ENCODE measurements around the gene CAMSAP1. TPM values are rescaled to one million over a fixed set of nuclear protein-coding genes. Genes with fewer than 3 reads are reported as not detected.

CAMSAP1 gene
- total RNA-seq, 1 donor from 2014 or later: 34.8 TPM

GRCh38 chr9:135924628-135925338, 17.4 kb upstream of the CAMSAP1 start:
- Mint-ChIP-seq H3K4me3 (ENCODE audit: unreplicated experiment) (no peak overlapping the region), H3K27ac (ENCODE audit: unreplicated experiment) (no peak overlapping the region)

DNA sequence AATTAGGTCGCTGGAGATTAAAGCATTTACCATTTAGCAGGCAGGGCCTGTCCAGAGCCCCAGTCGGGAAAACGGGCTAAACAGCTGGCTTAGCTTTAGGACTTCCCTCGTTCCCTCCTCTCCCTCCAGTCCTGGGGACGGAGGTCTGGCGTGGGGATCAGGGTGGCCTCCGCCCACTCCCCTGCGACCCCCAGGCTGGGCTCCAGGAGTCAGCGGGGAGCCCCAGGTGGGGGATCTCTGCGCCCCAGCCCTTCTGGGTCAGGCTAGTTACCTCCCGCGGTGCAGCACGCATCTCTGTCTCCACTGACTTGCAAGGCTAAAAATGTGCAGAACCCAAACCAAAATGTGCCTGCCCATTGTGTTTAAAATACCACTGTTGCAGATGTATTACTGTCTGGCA, 16.2 kb upstream of the CAMSAP1 start:
- Mint-ChIP-seq H3K4me3 (ENCODE audit: unreplicated experiment) (no peak overlapping the region), H3K27me3 (ENCODE audit: low read depth, unreplicated experiment) (no peaks in the 10 kb centered on the region), H3K36me3 (ENCODE audit: low read depth, unreplicated experiment) (peaks cover 3% of the 10 kb centered on the region), H3K27ac (ENCODE audit: unreplicated experiment) (no peak overlapping the region), H3K9me3 (ENCODE audit: unreplicated experiment) (peaks cover 5% of the 10 kb centered on the region), H3K4me1 (ENCODE audit: low read depth, unreplicated experiment) (no peaks in the 10 kb centered on the region)
- peaks cover 11% of the 10 kb centered on the region for H4K20me1 ChIP-seq (ENCODE audit: insufficient read depth, low read length)
- H3K9me3 ChIP-seq (ENCODE audit: insufficient read depth, low read depth, low read length): no peaks in the 10 kb centered on the region
- DNase-seq (ENCODE audit: low read depth) (no peak), FAIRE-seq (no peak)
- TF ChIP-seq EZH2 (IDR thresholded peaks at IDR 0.05; ENCODE audit: insufficient read depth, low read length) (no peak), CTCF (IDR thresholded peaks at IDR 0.05; ENCODE audit: insufficient read depth, low read depth, low read length) (no peak)
- no peak overlapping the region for H3K27ac ChIP-seq (ENCODE audit: low read depth, low read length)
- H3K4me2 ChIP-seq (ENCODE audit: low read length): no peak overlapping the region
- H3K9ac ChIP-seq (ENCODE audit: low read length): no peak overlapping the region
- H2AFZ ChIP-seq (ENCODE audit: low read depth, low read length): no peak overlapping the region
- H3K27me3 ChIP-seq (ENCODE audit: insufficient read depth, low read length): no peaks in the 10 kb centered on the region
- peaks cover 16% of the 10 kb centered on the region for H3K4me1 ChIP-seq (ENCODE audit: insufficient read depth, low read length)
- no peak overlapping the region for H3K4me3 ChIP-seq (ENCODE audit: insufficient read depth, low read depth, low read length)
- no peaks in the 10 kb centered on the region for H3K79me2 ChIP-seq (ENCODE audit: insufficient read depth, low read length)
- no peaks in the 10 kb centered on the region for H3K36me3 ChIP-seq (ENCODE audit: insufficient read depth, low read length)

More at GRCh38 chr9:135924628-135925338, 17.4 kb upstream of the CAMSAP1 start:
- Mint-ChIP-seq H3K9me3 (ENCODE audit: unreplicated experiment) (no peaks in the 10 kb centered on the region), H3K27me3 (ENCODE audit: low read depth, unreplicated experiment) (no peaks in the 10 kb centered on the region), H3K36me3 (ENCODE audit: low read depth, unreplicated experiment) (peaks cover 3% of the 10 kb centered on the region), H3K4me1 (ENCODE audit: low read depth, unreplicated experiment) (no peaks in the 10 kb centered on the region)
- DNase-seq (ENCODE audit: low read depth): no peak
- Histone ChIP-seq H3K36me3 (ENCODE audit: insufficient read depth, low read length) (no peaks in the 10 kb centered on the region), H2AFZ (ENCODE audit: low read depth, low read length) (no peak overlapping the region), H4K20me1 (ENCODE audit: insufficient read depth, low read length) (peaks cover 17% of the 10 kb centered on the region), H3K27ac (ENCODE audit: low read depth, low read length) (no peak overlapping the region), H3K4me2 (ENCODE audit: low read length) (no peak overlapping the region), H3K27me3 (ENCODE audit: insufficient read depth, low read length) (no peaks in the 10 kb centered on the region), H3K79me2 (ENCODE audit: insufficient read depth, low read length) (no peaks in the 10 kb centered on the region), H3K9me3 (ENCODE audit: insufficient read depth, low read depth, low read length) (no peaks in the 10 kb centered on the region), H3K4me3 (ENCODE audit: insufficient read depth, low read depth, low read length) (no peak overlapping the region), H3K4me1 (ENCODE audit: insufficient read depth, low read length) (peaks cover 16% of the 10 kb centered on the region), H3K9ac (ENCODE audit: low read length) (no peak overlapping the region)
- FAIRE-seq: no peak
- no peak for TF ChIP-seq EZH2 (IDR thresholded peaks at IDR 0.05; ENCODE audit: insufficient read depth, low read length)
- TF ChIP-seq CTCF (IDR thresholded peaks at IDR 0.05; ENCODE audit: insufficient read depth, low read depth, low read length): no peak

DNA sequence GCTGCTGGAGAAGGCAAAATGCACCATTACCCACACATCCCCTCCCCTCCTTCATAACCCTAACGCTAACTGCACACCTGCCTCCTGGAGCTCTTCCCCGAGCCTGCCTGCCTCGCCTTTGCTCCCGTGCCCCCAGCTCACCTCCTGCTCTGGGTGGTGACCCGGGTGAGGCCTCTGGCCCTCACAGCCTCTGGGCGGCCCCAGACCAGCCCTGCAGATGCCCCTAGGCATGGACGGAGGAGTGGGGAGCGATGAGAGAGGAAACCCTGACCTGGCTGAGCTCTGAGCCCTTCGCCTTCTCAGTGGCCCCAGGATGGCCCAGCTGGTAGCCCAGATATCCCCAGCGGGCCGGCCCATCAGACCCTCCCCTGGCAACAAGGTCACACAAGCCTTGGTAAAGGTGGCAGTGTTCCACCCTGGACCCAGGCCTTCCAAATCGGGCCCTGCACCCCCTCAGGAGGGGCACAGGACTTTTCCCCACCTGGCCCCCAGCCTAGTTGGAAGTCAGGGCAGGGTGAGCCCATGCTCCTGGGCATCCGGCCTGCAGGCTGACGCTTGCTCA, 14.5 kb upstream of the CAMSAP1 start:
- Histone ChIP-seq H3K79me2 (ENCODE audit: insufficient read depth, low read length) (no peaks in the 10 kb centered on the region), H3K36me3 (ENCODE audit: insufficient read depth, low read length) (no peaks in the 10 kb centered on the region), H2AFZ (ENCODE audit: low read depth, low read length) (no peak overlapping the region), H3K27me3 (ENCODE audit: insufficient read depth, low read length) (no peaks in the 10 kb centered on the region), H3K4me2 (ENCODE audit: low read length) (no peak overlapping the region), H3K27ac (ENCODE audit: low read depth, low read length) (no peak overlapping the region), H3K4me3 (ENCODE audit: insufficient read depth, low read depth, low read length) (no peak overlapping the region), H3K9ac (ENCODE audit: low read length) (no peak overlapping the region), H3K9me3 (ENCODE audit: insufficient read depth, low read depth, low read length) (peaks cover 2% of the 10 kb centered on the region), H4K20me1 (ENCODE audit: insufficient read depth, low read length) (no peaks in the 10 kb centered on the region), H3K4me1 (ENCODE audit: insufficient read depth, low read length) (peaks cover 8% of the 10 kb centered on the region)
- H3K4me1 Mint-ChIP-seq (ENCODE audit: low read depth, unreplicated experiment): no peaks in the 10 kb centered on the region
- TF ChIP-seq CTCF (IDR thresholded peaks at IDR 0.05; ENCODE audit: insufficient read depth, low read depth, low read length): no peak
- H3K4me3 Mint-ChIP-seq (ENCODE audit: unreplicated experiment): no peak overlapping the region
- H3K27me3 Mint-ChIP-seq (ENCODE audit: low read depth, unreplicated experiment): no peaks in the 10 kb centered on the region
- FAIRE-seq (no peak), DNase-seq (ENCODE audit: low read depth) (no peak)
- H3K9me3 Mint-ChIP-seq (ENCODE audit: unreplicated experiment): peaks cover 10% of the 10 kb centered on the region
- H3K36me3 Mint-ChIP-seq (ENCODE audit: low read depth, unreplicated experiment): peaks cover 14% of the 10 kb centered on the region
- no peak overlapping the region for H3K27ac Mint-ChIP-seq (ENCODE audit: unreplicated experiment)
